ENCODE results near the gene KLF1.

The KLF1 gene

DNA sequence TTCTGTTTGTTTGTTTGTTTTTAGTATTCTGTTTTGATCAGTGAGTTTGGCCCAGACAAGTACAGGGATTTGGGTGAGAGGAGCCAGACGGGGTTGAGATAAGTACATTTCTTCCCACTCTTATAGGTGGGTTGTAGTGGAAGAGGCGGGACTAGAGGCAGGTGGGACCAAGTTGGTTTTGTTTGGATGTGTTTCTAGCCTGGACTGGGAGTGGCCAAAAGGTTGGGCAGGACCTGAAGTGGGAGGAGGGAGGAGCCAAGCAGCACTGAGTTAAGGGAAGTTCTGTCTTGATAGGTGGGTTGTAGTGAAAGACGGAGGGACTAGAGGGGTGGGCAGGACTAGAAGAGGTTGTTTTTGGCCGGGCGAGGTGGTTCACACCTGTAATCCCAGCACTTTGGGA is 14.7 kb downstream of the KLF1 start:
- H3K4me3 ChIP-seq (ENCODE audit: low read length, poor library complexity, severe bottlenecking): no peak overlapping the region
- no peak overlapping the region for H3K4me2 ChIP-seq (ENCODE audit: low read depth, low read length, poor library complexity, severe bottlenecking)
- no peaks in the 10 kb centered on the region for H3K27me3 ChIP-seq (ENCODE audit: insufficient read depth, low read length, poor library complexity, severe bottlenecking)
- no peaks in the 10 kb centered on the region for H3K36me3 ChIP-seq (ENCODE audit: insufficient read depth, low read length)
- no peaks in the 10 kb centered on the region for H3F3A ChIP-seq (ENCODE audit: low read depth)
- TF ChIP-seq, protein P1, sequence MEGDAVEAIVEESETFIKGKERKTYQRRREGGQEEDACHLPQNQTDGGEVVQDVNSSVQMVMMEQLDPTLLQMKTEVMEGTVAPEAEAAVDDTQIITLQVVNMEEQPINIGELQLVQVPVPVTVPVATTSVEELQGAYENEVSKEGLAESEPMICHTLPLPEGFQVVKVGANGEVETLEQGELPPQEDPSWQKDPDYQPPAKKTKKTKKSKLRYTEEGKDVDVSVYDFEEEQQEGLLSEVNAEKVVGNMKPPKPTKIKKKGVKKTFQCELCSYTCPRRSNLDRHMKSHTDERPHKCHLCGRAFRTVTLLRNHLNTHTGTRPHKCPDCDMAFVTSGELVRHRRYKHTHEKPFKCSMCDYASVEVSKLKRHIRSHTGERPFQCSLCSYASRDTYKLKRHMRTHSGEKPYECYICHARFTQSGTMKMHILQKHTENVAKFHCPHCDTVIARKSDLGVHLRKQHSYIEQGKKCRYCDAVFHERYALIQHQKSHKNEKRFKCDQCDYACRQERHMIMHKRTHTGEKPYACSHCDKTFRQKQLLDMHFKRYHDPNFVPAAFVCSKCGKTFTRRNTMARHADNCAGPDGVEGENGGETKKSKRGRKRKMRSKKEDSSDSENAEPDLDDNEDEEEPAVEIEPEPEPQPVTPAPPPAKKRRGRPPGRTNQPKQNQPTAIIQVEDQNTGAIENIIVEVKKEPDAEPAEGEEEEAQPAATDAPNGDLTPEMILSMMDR (conservative IDR thresholded peaks at IDR 0.05; ENCODE audit: low read length): no peak
- TF ChIP-seq EZH2phosphoT487 (IDR thresholded peaks at IDR 0.05; ENCODE audit: borderline replicate concordance): no peak
- no peaks in the 10 kb centered on the region for H3K9me3 ChIP-seq (ENCODE audit: insufficient read depth, low read depth, low read length)
- peaks cover 8% of the 10 kb centered on the region for H3K4me1 ChIP-seq (ENCODE audit: insufficient read depth, low read length, poor library complexity, severe bottlenecking)
- no peaks in the 10 kb centered on the region for H3K9me2 ChIP-seq (replicated peaks; ENCODE audit: low read depth, low read length)
- no peak overlapping the region for H2AFZ ChIP-seq (ENCODE audit: low read length)
- H4K20me1 ChIP-seq (ENCODE audit: insufficient read depth, low read length, poor library complexity, severe bottlenecking): no peaks in the 10 kb centered on the region
- no peak overlapping the region for H3K9ac ChIP-seq (ENCODE audit: low read depth, low read length, poor library complexity, severe bottlenecking)
- H3K79me2 ChIP-seq (ENCODE audit: insufficient read depth, low read length): peaks cover 5% of the 10 kb centered on the region; the same call in 1 of the 2 replicates

DNA sequence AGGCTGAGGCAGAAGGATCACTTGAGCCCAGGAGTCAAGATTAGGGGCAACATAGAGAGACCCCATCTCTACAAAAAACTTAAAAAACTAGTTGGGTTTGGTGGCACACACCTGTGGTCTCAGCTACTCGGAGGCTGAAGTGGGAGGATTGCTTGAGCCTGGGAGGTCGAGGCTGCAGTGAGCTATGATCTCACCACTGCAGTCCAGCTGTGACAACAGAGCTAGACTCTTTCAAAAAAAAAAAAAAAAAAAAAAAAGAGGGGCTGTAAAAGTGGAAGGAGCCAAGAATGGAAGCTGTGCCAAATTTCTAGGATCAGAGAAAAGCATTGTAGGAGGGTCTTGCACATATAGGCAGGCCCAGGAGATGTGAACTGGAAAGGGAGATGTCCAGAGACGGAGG is 15.3 kb downstream of the KLF1 start:
- no peaks in the 10 kb centered on the region for H3F3A ChIP-seq (ENCODE audit: low read depth)
- H3K9me2 ChIP-seq (replicated peaks; ENCODE audit: low read depth, low read length): no peaks in the 10 kb centered on the region
- H2AFZ ChIP-seq (ENCODE audit: low read length): no peak overlapping the region
- H3K4me3 ChIP-seq (ENCODE audit: low read length, poor library complexity, severe bottlenecking): no peak overlapping the region
- no peaks in the 10 kb centered on the region for H3K9me3 ChIP-seq (ENCODE audit: insufficient read depth, low read depth, low read length)
- no peak overlapping the region for H3K9ac ChIP-seq (ENCODE audit: low read depth, low read length, poor library complexity, severe bottlenecking)
- H4K20me1 ChIP-seq (ENCODE audit: insufficient read depth, low read length, poor library complexity, severe bottlenecking): no peaks in the 10 kb centered on the region
- H3K4me2 ChIP-seq (ENCODE audit: low read depth, low read length, poor library complexity, severe bottlenecking): no peak overlapping the region
- peaks cover 13% of the 10 kb centered on the region for H3K4me1 ChIP-seq (ENCODE audit: insufficient read depth, low read length, poor library complexity, severe bottlenecking)
- H3K27me3 ChIP-seq (ENCODE audit: insufficient read depth, low read length, poor library complexity, severe bottlenecking): no peaks in the 10 kb centered on the region
- H3K79me2 ChIP-seq (ENCODE audit: insufficient read depth, low read length): peaks cover 5% of the 10 kb centered on the region; the same call in 1 of the 2 replicates
- TF ChIP-seq, protein P1 (conservative IDR thresholded peaks at IDR 0.05; ENCODE audit: low read length): no peak
- TF ChIP-seq EZH2phosphoT487 (IDR thresholded peaks at IDR 0.05; ENCODE audit: borderline replicate concordance): no peak
- no peaks in the 10 kb centered on the region for H3K36me3 ChIP-seq (ENCODE audit: insufficient read depth, low read length)

DNA sequence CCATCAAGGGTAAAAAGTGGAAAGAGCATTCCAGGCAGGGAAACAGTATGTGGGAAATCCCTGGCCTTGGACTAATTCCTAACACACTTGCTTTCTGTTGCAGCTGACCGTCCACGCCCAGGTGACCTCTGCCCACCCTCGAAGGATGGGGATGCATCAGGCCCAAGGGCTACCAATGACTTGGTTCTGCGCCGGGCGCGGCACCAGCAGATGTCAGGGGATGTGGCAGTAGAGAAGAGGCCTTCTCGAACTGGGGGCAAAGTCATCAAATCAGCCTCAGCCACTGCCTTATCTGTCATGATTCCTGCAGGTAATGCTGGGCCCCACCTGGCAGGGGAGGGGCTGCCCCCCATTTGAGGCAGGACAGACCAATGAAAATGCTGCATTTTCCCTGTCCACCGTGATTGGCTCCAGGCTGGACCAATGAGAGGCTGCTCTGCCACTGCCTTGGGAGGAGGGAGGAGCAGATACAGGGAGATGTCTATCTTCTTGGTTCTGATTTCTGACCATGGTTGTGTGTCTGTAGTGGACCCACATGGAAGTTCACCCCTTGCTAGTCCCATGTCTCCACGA is 18.4 kb downstream of the KLF1 start:
- no peaks in the 10 kb centered on the region for H3K36me3 ChIP-seq (ENCODE audit: insufficient read depth, low read length)
- no peak overlapping the region for H2AFZ ChIP-seq (ENCODE audit: low read length)
- H4K20me1 ChIP-seq (ENCODE audit: insufficient read depth, low read length, poor library complexity, severe bottlenecking): no peaks in the 10 kb centered on the region
- peak overlapping the region; percentile 83 for H3K4me2 ChIP-seq (ENCODE audit: low read depth, low read length, poor library complexity, severe bottlenecking)
- H3K9me3 ChIP-seq (ENCODE audit: insufficient read depth, low read depth, low read length): no peaks in the 10 kb centered on the region
- H3K9me2 ChIP-seq (replicated peaks; ENCODE audit: low read depth, low read length): no peaks in the 10 kb centered on the region
- H3K4me3 ChIP-seq (ENCODE audit: low read length, poor library complexity, severe bottlenecking): peak overlapping the region; percentile 80
- H3K27me3 ChIP-seq (ENCODE audit: insufficient read depth, low read length, poor library complexity, severe bottlenecking): no peaks in the 10 kb centered on the region
- H3F3A ChIP-seq (ENCODE audit: low read depth): no peaks in the 10 kb centered on the region
- peaks cover 16% of the 10 kb centered on the region for H3K4me1 ChIP-seq (ENCODE audit: insufficient read depth, low read length, poor library complexity, severe bottlenecking)
- no peak overlapping the region for H3K9ac ChIP-seq (ENCODE audit: low read depth, low read length, poor library complexity, severe bottlenecking)
- H3K79me2 ChIP-seq (ENCODE audit: insufficient read depth, low read length): peaks cover 5% of the 10 kb centered on the region; the same call in 1 of the 2 replicates
- no peak for TF ChIP-seq EZH2phosphoT487 (IDR thresholded peaks at IDR 0.05; ENCODE audit: borderline replicate concordance)
- TF ChIP-seq, protein P1 (conservative IDR thresholded peaks at IDR 0.05; ENCODE audit: low read length): no peak

Data from Loucy (cell line).